Measurements from ENCODE around the gene ZNF462. TPM values are rescaled to one million over a fixed set of nuclear protein-coding genes. Genes with fewer than 3 reads are reported as not detected.
"Not testable (repeated sequence)": the region's sequence is repeated elsewhere in the genome, so short reads cannot be mapped to it uniquely, and the experiment has no call there.

The ZNF462 gene
- total RNA-seq, 1 donor from 2014 or later: 10.8 TPM

- no peak for DNase-seq (ENCODE audit: low read depth)
These were observed 23.4 kb downstream of the ZNF462 start for GRCh38 chr9:106886111-106887046.

- DNase-seq (ENCODE audit: low read depth): no peak
These were observed 24.1 kb downstream of the ZNF462 start for GRCh38 chr9:106887066-106887465.

GRCh38 chr9:106889061-106889590 is 26.2 kb downstream of the ZNF462 start:
- no peak for DNase-seq (ENCODE audit: low read depth)

- DNase-seq (ENCODE audit: low read depth): no peak
These were observed 27.6 kb downstream of the ZNF462 start for GRCh38 chr9:106890608-106891007.

- DNase-seq (ENCODE audit: low read depth): no peak
These were observed 28.3 kb downstream of the ZNF462 start for GRCh38 chr9:106891286-106891685.

GRCh38 chr9:106892632-106893031 is 29.7 kb downstream of the ZNF462 start:
- peak; percentile 96 for DNase-seq (ENCODE audit: low read depth)

- peak; percentile 88 for DNase-seq (ENCODE audit: low read depth)
These were observed 30.1 kb downstream of the ZNF462 start for GRCh38 chr9:106893088-106893487.

- DNase-seq (ENCODE audit: low read depth): peak; percentile 23
These were observed 33.7 kb downstream of the ZNF462 start for GRCh38 chr9:106896695-106897094.

GRCh38 chr9:106897236-106897635 is 34.3 kb downstream of the ZNF462 start:
- peak; percentile 61 for DNase-seq (ENCODE audit: low read depth)

- DNase-seq (ENCODE audit: low read depth): no peak
These were observed 34.8 kb downstream of the ZNF462 start for GRCh38 chr9:106897751-106898150.

- DNase-seq (ENCODE audit: low read depth): not testable (repeated sequence)
These were observed 37.6 kb downstream of the ZNF462 start for GRCh38 chr9:106900523-106900922.

GRCh38 chr9:106906129-106906528 is 43.2 kb downstream of the ZNF462 start:
- DNase-seq (ENCODE audit: low read depth): no peak

GRCh38 chr9:106911951-106912350 is 49.0 kb downstream of the ZNF462 start:
- DNase-seq (ENCODE audit: low read depth): no peak

GRCh38 chr9:106913276-106913675 is 50.3 kb downstream of the ZNF462 start:
- DNase-seq (ENCODE audit: low read depth): no peak

- DNase-seq (ENCODE audit: low read depth): no peak
These were observed 52.9 kb downstream of the ZNF462 start for GRCh38 chr9:106915851-106916250.

GRCh38 chr9:106916466-106917235 is 53.7 kb downstream of the ZNF462 start:
- peak; percentile 68 for DNase-seq (ENCODE audit: low read depth)

- DNase-seq (ENCODE audit: low read depth): peak; percentile 43
These were observed 56.0 kb downstream of the ZNF462 start for GRCh38 chr9:106918825-106919509.

GRCh38 chr9:106920091-106920490 is 57.1 kb downstream of the ZNF462 start:
- no peak for DNase-seq (ENCODE audit: low read depth)

- no peak for DNase-seq (ENCODE audit: low read depth)
These were observed 57.8 kb downstream of the ZNF462 start for GRCh38 chr9:106920701-106921283.

GRCh38 chr9:106921341-106921899 is 58.5 kb downstream of the ZNF462 start:
- DNase-seq (ENCODE audit: low read depth): peak; percentile 32

- DNase-seq (ENCODE audit: low read depth): no peak
These were observed 59.1 kb downstream of the ZNF462 start for GRCh38 chr9:106922026-106922425.

All from myocyte (in vitro differentiated cells).